Glutamatergic neuron (in vitro differentiated cells): Measurements from ENCODE around the gene CYP2D6. TPM values are rescaled to one million over a fixed set of nuclear protein-coding genes. Genes with fewer than 3 reads are reported as not detected.

ENCODE experiments used
- DNase-seq: peaks from one replicate; pipeline ENCODE4 v3.0.0; 2022
- H3K27ac Mint-ChIP-seq: one replicate; pipeline ENCODE4 v1.8.0; 2020; ENCODE audit warnings: mild to moderate bottlenecking, mixed read lengths, inconsistent platforms; ENCODE audit not compliant: unreplicated experiment
- H3K27me3 Mint-ChIP-seq: one replicate; pipeline ENCODE4 v1.8.0; 2020; ENCODE audit warnings: mild to moderate bottlenecking, moderate library complexity, mixed read lengths, inconsistent platforms; ENCODE audit not compliant: unreplicated experiment
- H3K36me3 Mint-ChIP-seq: one replicate; pipeline ENCODE4 v1.8.0; 2020; ENCODE audit warnings: mild to moderate bottlenecking, mixed read lengths, inconsistent platforms; ENCODE audit not compliant: unreplicated experiment
- H3K4me1 Mint-ChIP-seq: one replicate; pipeline ENCODE4 v1.8.0; 2020; ENCODE audit warnings: mild to moderate bottlenecking, low read depth, mixed read lengths, inconsistent platforms; ENCODE audit not compliant: unreplicated experiment
- H3K4me3 Mint-ChIP-seq: one replicate; pipeline ENCODE4 v1.8.0; 2020; ENCODE audit warnings: mild to moderate bottlenecking, mixed read lengths, inconsistent platforms; ENCODE audit not compliant: unreplicated experiment
- H3K9me3 Mint-ChIP-seq: one replicate; pipeline ENCODE4 v1.8.0; 2020; ENCODE audit warnings: mild to moderate bottlenecking, moderate library complexity, mixed read lengths, inconsistent platforms; ENCODE audit not compliant: unreplicated experiment
- CTCF ChIP-seq: fragments of 200-600 bp; sonication (generic); IDR thresholded peaks from one replicate; pipeline ENCODE4 v1.5.0; 2021; ENCODE audit not compliant: partially characterized antibody, unreplicated experiment
- total RNA-seq: library from RNA; stranded (reverse); fragmentation: NEBNext Ultra II Directional; extraction: Animal tissue kit (Norgen Biotek cat#: 25700); gene quantifications from one replicate; pipeline ENCODE4 v1.2.1, GENCODE V29; 2021; ENCODE audit not compliant: unreplicated experiment

The CYP2D6 gene
- total RNA-seq, 1 donor from 2014 or later, result 15.9 TPM

GRCh38 chr22:42163515-42163914 is 32.9 kb upstream of the CYP2D6 start:
- Mint-ChIP-seq H3K27ac (no peak overlapping the region), H3K4me1 (peaks cover 18% of the 10 kb centered on the region), H3K36me3 (peaks cover 6% of the 10 kb centered on the region), H3K27me3 (peaks cover under 1% of the 10 kb centered on the region), H3K4me3 (no peak overlapping the region), H3K9me3 (peaks cover 8% of the 10 kb centered on the region)
- TF ChIP-seq CTCF, result no peak
- DNase-seq, result no peak

- no peak for DNase-seq
- H3K4me1 Mint-ChIP-seq, result peaks cover 18% of the 10 kb centered on the region
- no peak for TF ChIP-seq CTCF
- H3K27ac Mint-ChIP-seq, result no peak overlapping the region
- H3K27me3 Mint-ChIP-seq, result no peaks in the 10 kb centered on the region
- H3K4me3 Mint-ChIP-seq, result no peak overlapping the region
- H3K36me3 Mint-ChIP-seq, result peaks cover 6% of the 10 kb centered on the region
- H3K9me3 Mint-ChIP-seq, result peaks cover 8% of the 10 kb centered on the region
Observed at GRCh38 chr22:42162728-42163489, 32.3 kb upstream of the CYP2D6 start.

GRCh38 chr22:42160830-42161696 is 30.5 kb upstream of the CYP2D6 start:
- H3K4me3 Mint-ChIP-seq, result peak overlapping the region; percentile 58
- TF ChIP-seq CTCF, result no peak
- DNase-seq, result no peak
- peaks cover 6% of the 10 kb centered on the region for H3K36me3 Mint-ChIP-seq
- H3K4me1 Mint-ChIP-seq, result peaks cover 16% of the 10 kb centered on the region
- peaks cover 8% of the 10 kb centered on the region for H3K9me3 Mint-ChIP-seq
- peak overlapping the region; percentile 75 for H3K27ac Mint-ChIP-seq
- no peaks in the 10 kb centered on the region for H3K27me3 Mint-ChIP-seq

GRCh38 chr22:42160251-42160650 is 29.6 kb upstream of the CYP2D6 start:
- Mint-ChIP-seq H3K4me1 (peaks cover 14% of the 10 kb centered on the region), H3K4me3 (peak overlapping the region; percentile 67), H3K27ac (peak overlapping the region; percentile 68), H3K9me3 (peaks cover 12% of the 10 kb centered on the region), H3K27me3 (peaks cover under 1% of the 10 kb centered on the region), H3K36me3 (peaks cover 7% of the 10 kb centered on the region)
- TF ChIP-seq CTCF, result no peak
- peak; percentile 64 for DNase-seq
